Prostate gland (tissue), 2 donors: Measurements from ENCODE around the gene SLC2A2. TPM values are rescaled to one million over a fixed set of nuclear protein-coding genes. Genes with fewer than 3 reads are reported as not detected.

Experiments used
- DNase-seq: peaks from one replicate; pipeline ENCODE4 v3.0.0-alpha.2; 2019; ENCODE audit warnings: low spot score
- H3K27ac ChIP-seq, 2 donors: fragments of 200-600 bp; sonication (generic); 2 replicates each; pipeline ENCODE4 v1.5.1; 2017 to 2019
- H3K27me3 ChIP-seq: fragments of 200-600 bp; sonication (generic); replicated peaks from 2 replicates; pipeline ENCODE4 v1.5.1; 2019; ENCODE audit not compliant: insufficient read depth
- H3K36me3 ChIP-seq, 2 donors: fragments of 200-600 bp; sonication (generic); 1 replicate in 1 of 2; 2 replicates in 1 of 2; pipeline versions ENCODE4 v1.5.1 to v1.8.1; 2017 to 2019
- H3K4me1 ChIP-seq: fragments of 200-600 bp; sonication (generic); replicated peaks from 2 replicates; pipeline ENCODE4 v1.5.1; 2019
- H3K4me3 ChIP-seq, 2 donors: fragments of 200-600 bp; sonication (generic); 2 replicates each; pipeline ENCODE4 v1.5.1; 2017 to 2019
- H3K9me3 ChIP-seq: fragments of 200-600 bp; sonication (generic); 2 replicates; pipeline ENCODE4 v1.5.1; 2017
- CTCF ChIP-seq, 4 experiments: fragments of 200-600 bp in 2 of 4; fragments of 450-650 bp in 2 of 4; sonication (generic) in 2 of 4; IDR thresholded peaks; 1 replicate in 3 of 4; 2 replicates in 1 of 4; pipeline ENCODE4 v1.5.1; 2016 to 2019; ENCODE audit warnings: antibody characterized with exemption in 4 of 4, mild to moderate bottlenecking in 2 of 4, moderate library complexity in 2 of 4
- POLR2A ChIP-seq: fragments of 450-650 bp; IDR thresholded peaks from one replicate; pipeline ENCODE4 v1.6.1; 2016; ENCODE audit warnings: antibody characterized with exemption, mild to moderate bottlenecking
- POLR2AphosphoS5 ChIP-seq: sonication (generic); formaldehyde crosslinking; IDR thresholded peaks from one replicate; pipeline ENCODE4 v1.6.1; 2017; ENCODE audit warnings: antibody characterized with exemption
- WGBS: methylation state at CpG from one replicate; pipeline ENCODE4 v1.1.5; 2018; 5-methylcytosine and 5-hydroxymethylcytosine counted together
- intact Hi-C: fragments of 100-400 bp; cut with DNase I; formaldehyde crosslinking; loops from one replicate; pipeline ENCODE4 v1.14.2; 2022
- total RNA-seq, 2 donors: library from RNA; depleted of rRNA; stranded (reverse); fragments of >200 nt; gene quantifications; one replicate each; pipeline ENCODE4 v1.1.0, GENCODE V29; 2016

Gene SLC2A2
- total RNA-seq, 2 donors from 2014 or later, result not detected

- Histone ChIP-seq H3K4me3 (no peak overlapping the region), H3K4me1 (no peaks in the 10 kb centered on the region), H3K36me3 (no peaks in the 10 kb centered on the region), H3K27ac (no peak overlapping the region), H3K27me3 (no peaks in the 10 kb centered on the region), H3K9me3 (no peaks in the 10 kb centered on the region)
- WGBS, result 82% methylated on average over 3 of the region's 5 CpGs
- no peak for DNase-seq
- intact Hi-C loops, result no loop called here
- TF ChIP-seq CTCF (IDR thresholded peaks at IDR 0.05) (no peak), POLR2A (no peak), POLR2AphosphoS5 (no peak)
These were observed 37.3 kb downstream of the SLC2A2 start for GRCh38 chr3:170989100-170989648.

- Histone ChIP-seq H3K36me3 (no peaks in the 10 kb centered on the region), H3K4me1 (no peaks in the 10 kb centered on the region), H3K9me3 (no peaks in the 10 kb centered on the region), H3K27me3 (no peaks in the 10 kb centered on the region), H3K4me3 (no peak overlapping the region), H3K27ac (no peak overlapping the region)
- 79% methylated on average over 3 of the region's 3 CpGs for WGBS
- DNase-seq, result no peak
- TF ChIP-seq CTCF (IDR thresholded peaks at IDR 0.05) (no peak), POLR2A (no peak), POLR2AphosphoS5 (no peak)
- intact Hi-C loops, result no loop called here
These were observed 38.1 kb downstream of the SLC2A2 start for GRCh38 chr3:170988378-170988777.

- Histone ChIP-seq H3K9me3 (no peaks in the 10 kb centered on the region), H3K4me1 (no peaks in the 10 kb centered on the region), H3K27ac (no peak overlapping the region), H3K36me3 (no peaks in the 10 kb centered on the region), H3K27me3 (no peaks in the 10 kb centered on the region), H3K4me3 (no peak overlapping the region)
- no peak for TF ChIP-seq POLR2A
- intact Hi-C loops, result no loop called here
- no peak for DNase-seq
- 56% methylated on average over 2 of the region's 2 CpGs for WGBS
These were observed 41.2 kb downstream of the SLC2A2 start for GRCh38 chr3:170985304-170985703.

GRCh38 chr3:170982733-170983132 lies 43.8 kb downstream of the SLC2A2 start:
- Histone ChIP-seq H3K27me3 (no peaks in the 10 kb centered on the region), H3K27ac (no peak overlapping the region)
- 85% methylated on average over 2 of the region's 2 CpGs for WGBS

GRCh38 chr3:170980399-170980798 lies 46.1 kb downstream of the SLC2A2 start:
- TF ChIP-seq POLR2AphosphoS5 (no peak), CTCF (IDR thresholded peaks at IDR 0.05) (peak in 1 of 4 experiments; percentile 41)
- DNase-seq, result no peak
- Histone ChIP-seq H3K27me3 (no peaks in the 10 kb centered on the region), H3K9me3 (no peaks in the 10 kb centered on the region), H3K4me3 (no peak overlapping the region), H3K27ac (no peak overlapping the region), H3K36me3 (no peaks in the 10 kb centered on the region), H3K4me1 (no peaks in the 10 kb centered on the region)
- intact Hi-C loops, result no loop called here

More at GRCh38 chr3:170982733-170983132, 43.8 kb downstream of the SLC2A2 start:
- no peaks in the 10 kb centered on the region for H3K4me1 ChIP-seq
- no peak overlapping the region for H3K4me3 ChIP-seq
- DNase-seq, result no peak
- H3K36me3 ChIP-seq, result no peaks in the 10 kb centered on the region
- H3K9me3 ChIP-seq, result no peaks in the 10 kb centered on the region
- TF ChIP-seq POLR2A, result no peak
- no peak for TF ChIP-seq POLR2AphosphoS5
- TF ChIP-seq CTCF (IDR thresholded peaks at IDR 0.05), result no peak
- intact Hi-C loops, result no loop called here
